HG03442 (cell line): Measurements from ENCODE around the gene RNU2-63P.
"Not testable (repeated sequence)": the region's sequence is repeated elsewhere in the genome, so short reads cannot be mapped to it uniquely, and the experiment has no call there.

Experiments used
- ATAC-seq: cut with Tn5 transposase; IDR thresholded peaks from one replicate; pipeline ENCODE4 v1.9.1; 2021; ENCODE audit warnings: mild to moderate bottlenecking, moderate library complexity; ENCODE audit not compliant: unreplicated experiment

RNU2-63P gene

GRCh38 chr2:88032070-88032702 is 15.8 kb upstream of the RNU2-63P start:
- no peak for ATAC-seq

- no peak for ATAC-seq
Observed at GRCh38 chr2:88028931-88029330, 12.6 kb upstream of the RNU2-63P start.

GRCh38 chr2:88027697-88028389 is 11.5 kb upstream of the RNU2-63P start:
- ATAC-seq: no peak

GRCh38 chr2:88024509-88024908 is 8.2 kb upstream of the RNU2-63P start:
- no peak for ATAC-seq

GRCh38 chr2:88022669-88022921 is 6.2 kb upstream of the RNU2-63P start:
- no peak for ATAC-seq

- ATAC-seq: no peak
Observed at GRCh38 chr2:88019985-88020384, 3.6 kb upstream of the RNU2-63P start.

- ATAC-seq: no peak
Observed at GRCh38 chr2:88018909-88019308, 2.6 kb upstream of the RNU2-63P start.

- not testable (repeated sequence) for ATAC-seq
Observed at GRCh38 chr2:88018077-88018805, 1.9 kb upstream of the RNU2-63P start.

GRCh38 chr2:88017780-88018038 is 1.4 kb upstream of the RNU2-63P start:
- not testable (repeated sequence) for ATAC-seq

GRCh38 chr2:88016960-88017779 is 823 bp upstream of the RNU2-63P start:
- ATAC-seq: peak; percentile 68

- no peak for ATAC-seq
Observed at GRCh38 chr2:88011011-88011410, 5.3 kb downstream of the RNU2-63P start.

- no peak for ATAC-seq
Observed at GRCh38 chr2:88010136-88010535, 6.2 kb downstream of the RNU2-63P start.

- no peak for ATAC-seq
Observed at GRCh38 chr2:88006912-88007439, 9.4 kb downstream of the RNU2-63P start.

GRCh38 chr2:88005776-88006175 is 10.6 kb downstream of the RNU2-63P start:
- ATAC-seq: no peak

- no peak for ATAC-seq
Observed at GRCh38 chr2:88003074-88003755, 13.1 kb downstream of the RNU2-63P start.

GRCh38 chr2:88002359-88002707 is 14.0 kb downstream of the RNU2-63P start:
- ATAC-seq: no peak

GRCh38 chr2:88000474-88000873 is 15.9 kb downstream of the RNU2-63P start:
- ATAC-seq: not testable (repeated sequence)

GRCh38 chr2:87996570-87996969 is 19.8 kb downstream of the RNU2-63P start:
- no peak for ATAC-seq

- no peak for ATAC-seq
Observed at GRCh38 chr2:87995756-87996155, 20.6 kb downstream of the RNU2-63P start.

- ATAC-seq: not testable (repeated sequence)
Observed at GRCh38 chr2:87994304-87994850, 22.0 kb downstream of the RNU2-63P start.

GRCh38 chr2:87992569-87992968 is 23.8 kb downstream of the RNU2-63P start:
- not testable (repeated sequence) for ATAC-seq
